Right lobe of liver (tissue), 6 donors: Measurements from ENCODE around the gene IRGC. TPM values are rescaled to one million over a fixed set of nuclear protein-coding genes. Genes with fewer than 3 reads are reported as not detected.

Source experiments
- ATAC-seq, 4 donors: fragments of 200-7000 bp; cut with Tn5 transposase; one replicate each; pipeline ENCODE4 v1.9.1; 2020; ENCODE audit warnings: mild to moderate bottlenecking in 4 of 4, moderate library complexity in 4 of 4
- DNase-seq, 3 donors: peaks; one replicate each; pipeline ENCODE4 v3.0.0-alpha.2; 2020
- H3K27ac ChIP-seq, 3 donors: fragments of 200-600 bp; one replicate each; pipeline ENCODE4 v1.8.0; 2022
- H3K27me3 ChIP-seq, 2 donors: fragments of 200-600 bp; one replicate each; pipeline ENCODE4 v1.8.0; 2022
- H3K36me3 ChIP-seq, 4 donors: fragments of 200-600 bp; sonication (generic) in 1 of 4; one replicate each; pipeline versions ENCODE4 v1.5.1 to v1.8.0; 2017 to 2022; ENCODE audit warnings: control low read depth in 1 of 4
- H3K4me1 ChIP-seq, 4 donors: fragments of 200-600 bp; sonication (generic) in 1 of 4; one replicate each; pipeline versions ENCODE4 v1.5.1 to v1.8.0; 2017 to 2022; ENCODE audit warnings: control low read depth in 1 of 4
- H3K4me3 ChIP-seq, 3 donors: fragments of 200-600 bp; one replicate each; pipeline ENCODE4 v1.8.0; 2022
- H3K9me3 ChIP-seq, 4 donors: fragments of 200-600 bp; sonication (generic) in 1 of 4; one replicate each; pipeline versions ENCODE4 v1.5.1 to v1.8.0; 2017 to 2022; ENCODE audit warnings: control low read depth in 1 of 4
- CTCF ChIP-seq, 4 donors: fragments of 200-600 bp in 3 of 4; fragments of 450-650 bp in 1 of 4; IDR thresholded peaks; one replicate each; pipeline versions ENCODE4 v1.5.1 to v1.8.0; 2016 to 2022; ENCODE audit warnings: antibody characterized with exemption in 4 of 4, mild to moderate bottlenecking in 2 of 4
- POLR2A ChIP-seq: fragments of 450-650 bp; IDR thresholded peaks from one replicate; pipeline ENCODE4 v1.6.1; 2017; ENCODE audit warnings: antibody characterized with exemption, mild to moderate bottlenecking
- WGBS: methylation state at CpG from one replicate; pipeline ENCODE4 v1.1.6; 2018; ENCODE audit warnings: low coverage, low lambda C conversion rate; ENCODE audit not compliant: insufficient coverage; ENCODE audit errors: missing lambda C conversion rate; 5-methylcytosine and 5-hydroxymethylcytosine counted together
- intact Hi-C, 2 donors: fragments of 100-400 bp; cut with DNase I; formaldehyde crosslinking; loops; one replicate each; pipeline versions ENCODE4 v1.11.2 to v1.14.1; 2022
- total RNA-seq, 6 experiments: library from RNA; depleted of rRNA in 2 of 6; stranded (reverse); fragments of >200 nt in 2 of 6; fragmentation: NEBNext Ultra II Directional in 3 of 6; extraction: Animal tissue kit (Norgen Biotek cat#: 25700) in 3 of 6; gene quantifications; one replicate each; pipeline versions ENCODE4 v1.1.0 to v1.2.4, GENCODE V29; 2016 to 2023
- donor health status: DM: no; HTN: yes; CAD: no.
- donor health status: DM: no; HTN: no; CAD: no.
- donor health status: DM: no; HTN: no; CAD: no.
- donor health status: DM: no; HTN: yes; CAD: no.
- donor health status: DM: no; HTN: yes; CAD: no.

The IRGC gene
- total RNA-seq, 6 experiments from 2014 or later, result not detected

- intact Hi-C loops, result no loop called here
- H3K36me3 ChIP-seq, result peaks cover 0 to 47% (median 12%) of the 10 kb centered on the region in 4 donors
- no peak for TF ChIP-seq CTCF (IDR thresholded peaks at IDR 0.05)
- TF ChIP-seq POLR2A, result no peak
Measured at GRCh38 chr19:43735957-43736356, 20.1 kb downstream of the IRGC start.

DNA sequence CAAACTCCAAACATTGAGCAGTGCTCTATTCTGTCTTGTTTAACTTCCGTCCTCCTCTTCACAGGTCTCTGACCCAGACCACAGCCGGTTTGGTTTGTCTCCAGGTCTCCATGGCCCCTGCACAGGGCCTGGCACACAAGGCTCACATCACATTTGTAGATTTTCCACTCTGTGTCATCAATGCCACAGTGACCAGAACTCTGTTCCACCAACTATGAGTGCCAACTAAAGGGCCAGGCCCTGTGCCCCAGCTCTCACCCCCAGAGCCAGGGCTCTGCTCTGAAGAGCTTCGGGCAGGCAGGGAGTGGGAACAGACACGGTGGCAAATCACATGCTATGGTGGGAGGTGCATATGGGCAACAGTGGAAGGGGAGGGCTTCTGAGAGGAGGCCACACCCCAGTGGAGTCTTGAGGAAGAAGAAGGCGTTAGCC lies 22.9 kb downstream of the IRGC start:
- Histone ChIP-seq H3K27ac (no peak overlapping the region), H3K27me3 (no peaks in the 10 kb centered on the region), H3K4me1 (no peaks in the 10 kb centered on the region), H3K36me3 (peaks cover 0 to 41% (median 14%) of the 10 kb centered on the region in 4 donors), H3K4me3 (no peak overlapping the region), H3K9me3 (no peaks in the 10 kb centered on the region)
- 52% methylated on average over 5 of the region's 5 CpGs for WGBS
- no peak for DNase-seq
- ATAC-seq, result peak; percentile 44 to 72 (median 72)
- TF ChIP-seq POLR2A, result no peak
- no peak for TF ChIP-seq CTCF (IDR thresholded peaks at IDR 0.05)
- intact Hi-C loops, result no loop called here

More at GRCh38 chr19:43735957-43736356, 20.1 kb downstream of the IRGC start:
- Histone ChIP-seq H3K27me3 (no peaks in the 10 kb centered on the region), H3K4me1 (no peaks in the 10 kb centered on the region), H3K4me3 (no peak overlapping the region), H3K9me3 (no peaks in the 10 kb centered on the region), H3K27ac (no peak overlapping the region)
- DNase-seq, result no peak
- no peak for ATAC-seq

GRCh38 chr19:43739439-43740235 lies 23.8 kb downstream of the IRGC start:
- no peak overlapping the region for H3K27ac ChIP-seq
- TF ChIP-seq POLR2A, result no peak
- TF ChIP-seq CTCF (IDR thresholded peaks at IDR 0.05), result no peak
- peaks cover 0 to 41% (median 14%) of the 10 kb centered on the region in 4 donors for H3K36me3 ChIP-seq
- intact Hi-C loops, result no loop called here
- no peaks in the 10 kb centered on the region for H3K9me3 ChIP-seq
- H3K4me3 ChIP-seq, result no peak overlapping the region
- peak in 3 of 4 donors; percentile 43 to 56 (median 54) for ATAC-seq
- WGBS, result 69% methylated on average over 6 of the region's 16 CpGs
- no peak for DNase-seq
- no peaks in the 10 kb centered on the region for H3K4me1 ChIP-seq
- no peaks in the 10 kb centered on the region for H3K27me3 ChIP-seq

DNA sequence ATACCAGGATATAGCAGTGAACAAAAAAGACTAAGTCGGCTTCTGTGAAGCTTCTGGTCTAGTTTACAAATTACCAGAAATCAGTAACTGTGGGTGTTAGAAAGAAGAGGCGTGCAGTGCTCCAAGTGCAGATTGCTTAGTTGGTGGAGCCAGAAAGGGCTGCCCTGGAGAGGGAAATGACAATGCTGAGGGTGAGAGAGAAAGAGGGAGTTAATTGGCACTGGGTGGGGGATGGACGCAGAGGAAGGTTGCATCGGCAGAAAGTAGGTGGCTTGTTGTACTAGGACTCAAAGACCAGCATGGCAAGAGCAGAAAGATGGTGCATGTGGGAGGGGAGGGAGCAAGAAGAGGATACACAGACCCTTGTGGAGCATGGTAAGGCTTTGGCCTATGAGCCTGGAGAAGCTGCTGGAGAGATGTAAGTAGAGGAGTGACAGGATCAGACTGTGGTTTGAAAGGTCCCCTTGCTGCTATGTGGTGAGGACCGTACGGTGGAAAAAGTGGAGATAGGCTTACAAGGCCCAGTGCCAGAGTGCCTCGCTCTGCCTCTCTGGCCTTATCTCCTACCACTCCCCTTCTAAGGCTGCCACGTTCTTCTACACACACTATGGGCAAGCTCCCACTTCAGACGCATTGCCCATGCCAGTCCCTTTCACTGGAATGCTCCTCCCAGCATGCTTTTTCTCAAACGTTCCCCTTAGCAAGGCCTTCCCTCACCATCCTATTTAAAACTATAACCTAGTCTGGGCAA lies 25.4 kb downstream of the IRGC start:
- 87% methylated on average over 4 of the region's 10 CpGs for WGBS
- intact Hi-C loops, result no loop called here

More for the DNA sequence above, 25.4 kb downstream of the IRGC start:
- Histone ChIP-seq H3K27me3 (no peaks in the 10 kb centered on the region), H3K36me3 (peaks cover 0 to 43% (median 14%) of the 10 kb centered on the region in 4 donors), H3K4me3 (no peak overlapping the region), H3K9me3 (no peaks in the 10 kb centered on the region), H3K4me1 (no peaks in the 10 kb centered on the region), H3K27ac (no peak overlapping the region)
- DNase-seq, result no peak
- ATAC-seq, result no peak
- TF ChIP-seq POLR2A (no peak), CTCF (IDR thresholded peaks at IDR 0.05) (no peak)
